ENCODE results near the gene C20orf96.

C20orf96 gene

GRCh38 chr20:312866-313265 is 22.3 kb upstream of the C20orf96 start:
- DNase-seq (ENCODE audit: low read depth in 3 of 3), result no peak

- no peak for DNase-seq (ENCODE audit: low read depth in 3 of 3)
Measured at GRCh38 chr20:312067-312466, 21.5 kb upstream of the C20orf96 start.

GRCh38 chr20:311609-312008 is 21.1 kb upstream of the C20orf96 start:
- no peak for DNase-seq (ENCODE audit: low read depth in 3 of 3)

- no peak for DNase-seq (ENCODE audit: low read depth in 3 of 3)
Measured at GRCh38 chr20:310645-311044, 20.1 kb upstream of the C20orf96 start.

DNA sequence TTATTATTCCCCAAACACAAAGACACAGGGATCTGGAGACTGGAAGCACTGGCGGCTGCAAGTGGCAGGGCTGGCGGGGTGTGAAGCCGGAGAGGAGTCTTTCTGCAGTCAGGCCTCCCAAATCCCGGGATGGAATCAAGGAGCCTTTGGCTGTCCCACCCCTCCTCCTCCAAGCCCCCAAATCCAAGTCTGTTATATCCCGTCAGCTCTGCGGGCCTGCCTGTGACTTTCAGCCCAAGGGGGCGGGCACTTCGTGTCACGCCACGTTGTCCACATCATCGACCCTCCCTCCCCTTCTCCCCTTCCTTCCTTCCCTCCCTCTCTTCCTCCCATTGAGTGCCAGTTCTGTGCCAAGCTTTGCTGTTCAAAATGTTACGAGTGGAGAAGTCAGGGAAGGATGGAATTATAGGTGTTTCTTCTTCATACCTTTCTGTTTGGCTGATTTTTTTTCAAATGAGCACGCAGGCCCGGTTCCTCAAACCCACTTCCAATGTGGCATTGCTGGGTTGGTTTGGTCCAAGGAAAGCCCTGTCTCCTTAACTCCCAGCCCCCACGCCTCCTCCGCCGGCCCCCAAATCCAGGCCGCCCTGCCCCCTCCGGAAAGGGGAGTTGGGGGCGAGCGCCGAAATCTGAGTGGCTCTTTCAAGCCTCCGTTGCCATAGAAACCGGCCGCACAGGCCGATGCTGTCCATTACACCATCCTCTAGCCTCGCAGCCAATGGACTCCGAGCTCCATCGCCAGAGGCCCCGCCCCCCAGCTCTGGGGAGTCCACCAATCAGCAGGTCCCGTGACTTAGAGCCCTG is 19.5 kb upstream of the C20orf96 start:
- DNase-seq (ENCODE audit: low read depth in 3 of 3), result peak; percentile 69 to 89 (median 71)

DNA sequence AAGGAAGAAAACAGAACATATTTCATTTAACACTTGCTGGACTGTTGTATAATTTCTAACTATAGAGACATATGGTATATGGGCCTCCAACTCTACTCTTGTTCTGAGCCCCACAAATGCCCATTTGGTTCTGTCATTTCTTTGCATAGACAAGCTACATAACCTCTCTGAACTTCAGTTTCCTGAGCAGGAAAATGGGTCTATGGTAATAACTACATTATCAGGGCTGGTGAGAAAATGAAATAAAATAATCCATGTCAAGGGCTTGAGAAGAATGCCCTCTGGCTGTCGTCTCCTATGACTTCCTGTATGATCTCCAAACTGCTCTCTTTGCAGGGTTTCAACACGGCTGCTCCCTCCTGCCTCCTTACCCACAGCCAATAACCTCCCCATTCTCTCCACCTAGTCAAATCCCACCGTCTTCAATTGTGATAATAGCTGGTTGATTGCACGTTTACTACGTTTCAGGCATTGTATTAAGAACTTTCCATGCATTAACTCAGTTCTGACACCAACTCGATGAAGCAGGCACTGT is 18.8 kb upstream of the C20orf96 start:
- no peak for DNase-seq (ENCODE audit: low read depth in 3 of 3)

DNA sequence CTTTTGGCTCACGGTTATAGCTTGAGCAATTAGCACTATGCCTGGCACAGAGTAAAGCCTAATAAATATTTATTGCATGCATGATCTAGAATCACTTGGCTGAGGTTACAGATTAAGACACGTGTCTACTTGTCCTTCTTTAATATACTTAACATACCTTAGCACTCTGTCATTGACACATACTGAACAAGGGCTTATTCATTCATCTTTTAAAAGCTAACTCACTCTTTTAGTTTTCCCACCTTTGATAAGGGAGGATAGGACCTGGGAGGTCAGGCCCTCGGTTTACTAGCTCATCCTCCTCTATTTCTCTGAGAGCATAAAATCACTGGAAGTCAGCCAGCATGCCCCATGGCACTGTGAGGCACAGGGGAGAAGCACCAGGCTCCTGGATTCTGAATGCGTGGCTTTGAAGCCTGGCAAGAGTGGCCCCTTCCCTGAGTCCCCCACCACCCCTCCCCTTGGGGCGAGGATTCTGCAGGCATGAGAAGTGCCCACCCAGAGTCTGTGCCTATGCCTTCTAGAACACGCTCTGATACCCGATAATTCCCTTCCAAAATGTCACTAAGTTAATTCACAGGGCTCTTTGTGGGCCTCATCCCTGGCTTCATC is 18.0 kb upstream of the C20orf96 start:
- DNase-seq (ENCODE audit: low read depth in 3 of 3), result no peak

DNA sequence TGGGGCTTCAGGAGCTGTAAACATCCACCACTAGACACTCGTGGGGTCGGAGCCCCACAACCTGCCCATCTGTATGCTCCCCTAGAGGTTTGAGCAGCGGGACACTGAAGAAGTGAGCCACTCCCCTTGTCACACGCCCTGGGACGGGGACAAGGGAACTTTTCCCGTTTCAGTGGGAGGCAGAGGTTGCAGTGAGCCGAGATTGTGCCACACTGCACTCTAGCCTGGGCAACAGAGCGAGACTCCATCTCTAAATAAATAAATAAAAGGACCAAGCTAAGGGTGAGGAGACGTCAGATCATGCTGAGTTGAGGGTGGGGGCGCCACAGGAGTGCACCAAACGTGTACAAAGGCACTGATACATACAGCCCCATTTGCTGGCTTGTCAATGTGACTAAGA is 15.2 kb upstream of the C20orf96 start:
- no peak for DNase-seq (ENCODE audit: low read depth in 3 of 3)

DNA sequence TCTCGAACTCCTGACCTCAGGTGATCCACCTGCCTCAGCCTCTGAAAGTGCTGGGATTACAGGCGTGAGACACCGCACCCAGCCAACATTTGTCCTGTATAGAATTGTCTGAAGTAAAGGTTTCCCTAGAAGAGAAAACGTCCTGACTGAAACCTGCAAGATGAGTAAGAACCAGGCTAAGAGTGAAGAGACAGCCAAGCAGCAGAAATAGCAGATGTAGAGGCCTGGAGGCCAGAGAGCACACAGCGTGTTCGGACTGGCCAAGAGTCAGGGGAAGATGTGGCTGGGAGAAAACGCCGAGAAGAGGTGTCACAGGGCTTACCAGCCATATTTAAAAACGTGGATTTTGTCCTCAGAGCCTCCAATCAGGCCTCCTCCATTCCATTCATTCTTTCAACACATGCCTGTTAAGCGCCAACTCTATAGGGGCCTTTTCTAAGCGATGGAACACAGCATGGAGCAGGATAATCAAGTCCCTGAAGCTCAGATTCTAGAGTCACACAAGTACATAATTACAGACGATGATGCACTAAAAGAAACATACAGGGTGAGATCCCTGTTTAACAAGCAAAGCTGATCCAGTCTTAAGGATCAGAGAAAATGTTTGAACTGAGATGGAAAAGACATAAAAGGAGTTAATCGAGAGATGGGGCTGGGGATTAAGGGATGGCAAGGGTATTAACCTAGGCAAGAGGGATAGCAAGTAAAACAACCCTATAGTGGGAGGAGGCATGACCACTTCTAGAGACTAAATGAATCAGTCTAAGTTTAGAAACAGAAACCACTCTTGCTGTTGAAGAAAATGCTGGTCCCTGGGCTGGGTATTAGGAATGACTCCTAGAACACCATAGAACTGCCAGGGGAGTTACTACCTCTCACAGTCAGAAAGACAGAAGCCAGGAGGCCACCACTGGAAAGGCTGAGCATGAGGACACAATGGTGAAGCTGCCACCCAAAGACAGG is 11.6 kb upstream of the C20orf96 start:
- DNase-seq (ENCODE audit: low read depth in 3 of 3), result no peak

GRCh38 chr20:300345-300990 is 9.9 kb upstream of the C20orf96 start:
- no peak for DNase-seq (ENCODE audit: low read depth in 3 of 3)

DNA sequence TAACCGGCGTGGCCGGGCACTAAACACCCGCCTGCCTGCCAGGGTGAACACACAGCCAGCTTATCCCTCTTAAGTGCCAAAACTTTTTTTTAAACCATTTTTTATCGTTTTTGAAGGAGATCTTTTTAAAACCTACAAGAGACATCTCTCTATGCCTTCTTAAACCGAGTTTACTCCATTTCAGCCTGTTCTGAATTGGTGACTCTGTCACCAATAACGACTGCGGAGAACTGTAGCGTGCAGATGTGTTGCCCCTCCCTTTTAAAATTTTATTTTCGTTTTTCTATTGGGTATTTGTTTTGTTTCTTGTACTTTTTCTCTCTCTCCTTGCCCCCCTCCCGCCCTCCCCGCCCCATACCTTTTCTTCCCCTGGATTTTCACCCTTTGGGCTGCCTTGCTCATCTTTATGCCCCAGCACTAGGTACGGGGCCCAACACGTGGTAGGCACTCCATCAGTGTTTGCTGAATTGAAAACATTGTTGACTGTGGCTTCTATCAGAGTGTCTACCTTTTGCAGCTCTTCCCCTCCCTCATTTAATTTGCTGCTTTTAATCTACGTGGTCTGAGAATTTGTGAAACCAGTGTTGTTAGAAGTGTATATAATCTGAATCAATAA is 8.3 kb upstream of the C20orf96 start:
- DNase-seq (ENCODE audit: low read depth in 3 of 3), result no peak

DNA sequence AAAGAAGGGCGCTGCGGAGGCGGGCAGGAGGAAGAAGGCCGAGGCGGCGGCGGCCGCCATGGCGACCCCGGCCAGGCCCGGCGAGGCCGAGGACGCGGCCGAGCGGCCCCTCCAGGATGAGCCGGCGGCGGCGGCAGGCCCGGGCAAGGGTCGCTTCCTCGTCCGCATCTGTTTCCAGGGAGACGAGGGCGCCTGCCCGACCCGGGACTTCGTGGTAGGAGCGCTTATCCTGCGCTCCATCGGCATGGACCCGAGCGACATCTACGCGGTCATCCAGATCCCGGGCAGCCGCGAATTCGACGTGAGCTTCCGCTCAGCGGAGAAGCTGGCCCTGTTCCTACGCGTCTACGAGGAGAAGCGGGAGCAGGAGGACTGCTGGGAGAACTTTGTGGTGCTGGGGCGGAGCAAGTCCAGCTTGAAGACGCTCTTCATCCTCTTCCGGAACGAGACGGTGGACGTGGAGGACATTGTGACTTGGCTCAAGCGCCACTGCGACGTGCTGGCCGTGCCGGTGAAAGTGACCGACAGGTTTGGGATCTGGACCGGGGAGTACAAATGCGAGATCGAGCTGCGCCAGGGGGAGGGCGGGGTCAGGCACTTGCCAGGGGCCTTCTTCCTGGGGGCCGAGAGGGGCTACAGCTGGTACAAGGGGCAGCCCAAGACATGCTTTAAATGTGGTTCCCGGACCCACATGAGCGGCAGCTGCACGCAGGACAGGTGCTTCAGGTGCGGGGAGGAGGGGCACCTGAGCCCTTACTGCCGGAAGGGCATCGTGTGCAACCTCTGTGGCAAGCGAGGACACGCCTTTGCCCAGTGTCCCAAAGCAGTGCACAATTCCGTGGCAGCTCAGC is 7.6 kb upstream of the C20orf96 start:
- peak in 2 of 3 experiments; percentile 13 to 44 for DNase-seq (ENCODE audit: low read depth in 3 of 3)

DNA sequence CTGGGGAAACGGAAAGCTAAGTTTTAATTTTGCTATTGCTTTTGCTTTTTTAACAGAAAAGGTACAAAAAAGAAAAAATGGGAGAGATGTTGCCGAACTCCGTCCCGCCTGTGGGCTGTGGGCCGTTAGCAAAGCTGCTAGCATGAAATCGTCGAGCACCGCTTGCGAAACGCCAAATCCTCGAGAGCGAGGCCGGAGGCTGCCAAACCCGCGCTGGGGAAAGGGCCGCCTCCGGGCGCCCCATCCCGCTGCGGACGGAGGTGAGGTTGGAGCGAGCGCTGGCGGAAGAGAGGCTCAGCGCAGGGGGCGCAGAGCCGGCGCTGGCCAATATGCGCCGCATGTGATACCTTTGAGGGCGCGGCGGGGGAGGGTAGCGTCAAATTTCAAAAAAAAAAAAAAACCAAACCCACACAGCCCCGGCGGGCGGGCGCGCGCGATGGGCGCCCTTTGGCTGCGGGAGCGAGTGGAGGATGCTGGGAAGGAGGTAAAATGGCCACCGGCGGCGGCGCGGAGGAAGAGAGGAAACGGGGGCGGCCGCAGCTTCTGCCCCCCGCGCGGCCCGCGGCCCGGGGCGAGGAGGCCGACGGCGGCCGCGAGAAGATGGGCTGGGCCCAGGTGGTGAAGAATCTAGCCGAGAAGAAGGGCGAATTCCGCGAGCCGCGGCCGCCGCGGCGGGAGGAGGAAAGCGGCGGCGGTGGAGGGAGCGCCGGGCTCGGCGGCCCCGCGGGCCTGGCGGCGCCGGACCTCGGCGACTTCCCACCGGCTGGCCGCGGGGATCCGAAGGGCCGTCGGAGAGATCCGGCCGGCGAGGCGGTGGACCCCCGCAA is 6.8 kb upstream of the C20orf96 start, which contains the start of gene ZCCHC3:
Gene ZCCHC3 (plus strand): TSS at position 473 of the 827 bp plus-strand sequence. CDS start 17 bp downstream, at position 490.
- peak; percentile 66 to 82 (median 72) for DNase-seq (ENCODE audit: low read depth in 3 of 3)

DNA sequence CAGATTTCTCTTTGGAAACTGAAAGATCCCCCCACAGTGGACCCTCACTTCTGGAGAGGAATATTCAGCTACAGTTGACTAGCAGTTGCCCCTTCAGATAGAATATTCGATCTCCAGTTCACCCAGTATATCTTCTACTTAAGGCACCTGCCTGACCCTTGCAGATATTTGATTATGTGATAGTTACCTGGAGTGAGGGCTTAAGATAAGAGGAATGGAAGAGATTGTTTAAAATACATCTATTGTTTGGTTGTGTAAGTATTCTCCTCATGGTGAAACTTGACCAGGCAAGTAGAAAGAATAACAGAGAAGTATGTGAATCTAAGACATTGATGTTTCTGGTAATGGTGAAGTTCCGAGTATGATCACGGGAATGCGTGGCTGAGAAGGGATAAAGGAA is 5.3 kb upstream of the C20orf96 start:
- DNase-seq (ENCODE audit: low read depth in 3 of 3), result no peak

GRCh38 chr20:294602-295001 is 4.1 kb upstream of the C20orf96 start:
- no peak for DNase-seq (ENCODE audit: low read depth in 3 of 3)

DNA sequence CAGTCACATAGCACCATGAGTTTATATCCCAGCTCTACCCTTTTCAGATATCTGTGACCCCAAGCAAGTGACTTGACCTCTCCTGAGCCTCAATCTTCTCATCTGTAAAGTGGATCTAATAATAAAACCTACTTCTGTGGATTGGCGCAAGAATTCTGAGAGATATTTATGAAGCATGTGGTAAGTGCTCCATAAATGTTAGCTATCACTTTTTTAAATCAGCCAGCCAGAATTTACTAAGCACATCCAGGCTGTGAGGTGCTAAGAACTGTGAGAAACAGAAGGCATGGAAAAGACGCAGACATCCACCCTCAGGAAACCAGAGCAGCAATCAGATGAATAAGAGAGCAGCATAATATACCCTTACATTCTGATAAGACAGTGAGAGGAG is 862 bp downstream of the C20orf96 start:
- DNase-seq (ENCODE audit: low read depth in 3 of 3), result no peak

- no peak for DNase-seq (ENCODE audit: low read depth in 3 of 3)
Measured at GRCh38 chr20:288956-289692, 1.4 kb downstream of the C20orf96 start.

GRCh38 chr20:286508-286907 is 4.0 kb downstream of the C20orf96 start:
- no peak for DNase-seq (ENCODE audit: low read depth in 3 of 3)
